Peyer's patch (tissue), 4 donors: ENCODE data around the gene SNX10. TPM values are rescaled to one million over a fixed set of nuclear protein-coding genes. Genes with fewer than 3 reads are reported as not detected.
A peak's percentile ranks its signal among the peaks of the same experiment; 100 is the strongest.

Experiments used
- DNase-seq, 3 donors: peaks; one replicate each; pipeline ENCODE4 v3.0.0-alpha.2; 2017 to 2019
- H3K27ac ChIP-seq, 4 donors: fragments of 200-600 bp; sonication (generic); one replicate each; pipeline ENCODE4 v1.5.1; 2016 to 2019
- H3K27me3 ChIP-seq, 2 donors: fragments of 200-600 bp; sonication (generic); one replicate each; pipeline ENCODE4 v1.5.1; 2019
- H3K36me3 ChIP-seq, 3 donors: fragments of 200-600 bp; sonication (generic); one replicate each; pipeline ENCODE4 v1.5.1; 2016 to 2019
- H3K4me1 ChIP-seq, 4 donors: fragments of 200-600 bp; sonication (generic); one replicate each; pipeline ENCODE4 v1.5.1; 2016 to 2019
- H3K4me3 ChIP-seq, 4 donors: fragments of 200-600 bp; sonication (generic); 1 replicate in 3 of 4; 2 replicates in 1 of 4; pipeline ENCODE4 v1.5.1; 2016 to 2019; ENCODE audit warnings: mild to moderate bottlenecking in 1 of 4
- H3K9me3 ChIP-seq, 4 donors: fragments of 200-600 bp; sonication (generic); one replicate each; pipeline ENCODE4 v1.5.1; 2016 to 2019; ENCODE audit warnings: mild to moderate bottlenecking in 1 of 4
- CTCF ChIP-seq, 6 experiments: fragments of 450-650 bp in 4 of 6; fragments of 200-600 bp in 2 of 6; sonication (generic) in 1 of 6; IDR thresholded peaks; one replicate each; pipeline ENCODE4 v1.5.1; 2017 to 2019; ENCODE audit warnings: antibody characterized with exemption in 6 of 6, mild to moderate bottlenecking in 3 of 6, moderate library complexity in 1 of 6
- POLR2A ChIP-seq, 2 donors: fragments of 450-650 bp; IDR thresholded peaks; one replicate each; pipeline ENCODE4 v1.5.1; 2017; ENCODE audit warnings: antibody characterized with exemption in 2 of 2, mild to moderate bottlenecking in 2 of 2, moderate library complexity in 2 of 2
- total RNA-seq, 4 donors: library from RNA; depleted of rRNA; stranded (reverse); fragments of >200 nt; gene quantifications; one replicate each; pipeline ENCODE4 v1.1.0, GENCODE V29; 2016

The SNX10 gene
- total RNA-seq, 4 donors from 2014 or later = 1.8 to 14.9 (median 2.9) TPM

DNA sequence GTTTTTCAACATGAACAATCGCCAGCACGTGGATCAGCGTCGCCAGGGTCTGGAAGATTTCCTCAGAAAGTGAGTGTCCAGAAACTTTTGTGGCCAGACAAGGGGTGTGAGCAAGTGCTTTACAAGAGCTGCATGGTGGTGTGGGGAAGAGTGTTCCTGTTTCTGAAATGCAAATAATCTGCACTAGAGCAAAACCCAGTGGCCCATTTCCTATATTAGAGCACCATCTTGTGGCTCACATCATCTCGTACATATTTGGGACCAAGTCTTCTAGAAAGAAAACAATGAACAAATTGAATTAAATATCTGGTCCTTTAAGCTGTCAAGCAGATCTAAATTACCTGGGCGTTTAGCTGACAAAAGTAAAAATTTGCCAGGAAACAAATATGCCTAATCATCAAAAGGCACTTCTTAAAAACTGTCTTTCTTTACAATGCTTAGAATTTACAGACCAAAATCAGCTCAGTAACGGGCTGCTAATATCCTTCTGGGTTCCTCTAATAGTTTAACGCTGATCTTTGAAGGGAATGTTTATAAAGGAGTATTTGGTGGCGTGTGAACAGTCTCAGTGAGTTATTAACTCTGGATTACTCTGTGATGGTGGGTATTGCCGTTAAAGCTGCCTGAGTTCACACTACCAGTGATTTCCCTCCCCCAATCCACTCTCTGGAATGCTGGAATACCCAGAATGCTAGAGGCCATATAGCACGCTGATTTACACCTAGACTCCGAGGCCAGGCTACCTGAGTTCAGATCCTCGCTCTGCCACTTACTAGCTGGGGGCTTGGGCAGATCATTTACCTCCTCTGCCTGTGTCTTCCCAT lies 73.6 kb downstream of the SNX10 start:
- Histone ChIP-seq H3K27ac (no peak overlapping the region), H3K36me3 (no peaks in the 10 kb centered on the region), H3K9me3 (no peaks in the 10 kb centered on the region), H3K4me3 (no peak overlapping the region), H3K27me3 (no peaks in the 10 kb centered on the region), H3K4me1 (no peaks in the 10 kb centered on the region)
- TF ChIP-seq POLR2A (IDR thresholded peaks at IDR 0.05) (no peak), CTCF (IDR thresholded peaks at IDR 0.05) (peak; percentile 42 to 94 (median 91))
- peak in 2 of 3 donors; percentile 39 to 72 for DNase-seq

GRCh38 chr7:26365901-26366275 lies 74.2 kb downstream of the SNX10 start:
- TF ChIP-seq CTCF (IDR thresholded peaks at IDR 0.05) (no peak), POLR2A (IDR thresholded peaks at IDR 0.05) (no peak)

GRCh38 chr7:26367219-26367711 lies 75.6 kb downstream of the SNX10 start:
- Histone ChIP-seq H3K27ac (no peak overlapping the region), H3K36me3 (no peaks in the 10 kb centered on the region), H3K9me3 (no peaks in the 10 kb centered on the region), H3K4me3 (no peak overlapping the region), H3K4me1 (no peaks in the 10 kb centered on the region), H3K27me3 (no peaks in the 10 kb centered on the region)
- DNase-seq = no peak
- TF ChIP-seq CTCF (IDR thresholded peaks at IDR 0.05) (no peak), POLR2A (IDR thresholded peaks at IDR 0.05) (no peak)

More at GRCh38 chr7:26365901-26366275, 74.2 kb downstream of the SNX10 start:
- no peaks in the 10 kb centered on the region for H3K9me3 ChIP-seq
- DNase-seq = no peak
- no peaks in the 10 kb centered on the region for H3K4me1 ChIP-seq
- H3K27ac ChIP-seq = no peak overlapping the region
- H3K36me3 ChIP-seq = no peaks in the 10 kb centered on the region
- no peaks in the 10 kb centered on the region for H3K27me3 ChIP-seq
- no peak overlapping the region for H3K4me3 ChIP-seq

GRCh38 chr7:26368542-26368941 lies 76.9 kb downstream of the SNX10 start:
- no peak for DNase-seq
- Histone ChIP-seq H3K4me3 (no peak overlapping the region), H3K27ac (no peak overlapping the region), H3K36me3 (no peaks in the 10 kb centered on the region), H3K4me1 (no peaks in the 10 kb centered on the region), H3K27me3 (no peaks in the 10 kb centered on the region), H3K9me3 (no peaks in the 10 kb centered on the region)
- TF ChIP-seq CTCF (IDR thresholded peaks at IDR 0.05) (no peak), POLR2A (IDR thresholded peaks at IDR 0.05) (no peak)

GRCh38 chr7:26369593-26369992 lies 77.9 kb downstream of the SNX10 start:
- Histone ChIP-seq H3K36me3 (no peaks in the 10 kb centered on the region), H3K9me3 (no peaks in the 10 kb centered on the region), H3K4me3 (no peak overlapping the region), H3K27me3 (no peaks in the 10 kb centered on the region), H3K4me1 (no peaks in the 10 kb centered on the region), H3K27ac (peak overlapping the region in 2 of 4 donors; percentile 6 to 43)
- peak in 1 of 3 donors; percentile 59 for DNase-seq
- TF ChIP-seq POLR2A (IDR thresholded peaks at IDR 0.05) = no peak
- peak; percentile 50 to 89 (median 78) for TF ChIP-seq CTCF (IDR thresholded peaks at IDR 0.05)
